H9 (cell line): Measurements from ENCODE around the gene HNRNPA3. TPM values are rescaled to one million over a fixed set of nuclear protein-coding genes. Genes with fewer than 3 reads are reported as not detected.

ENCODE experiments used
- DNase-seq: peaks from one replicate; pipeline ENCODE4 v3.0.0-alpha.2; 2017
- H2AFZ ChIP-seq: one replicate; pipeline ENCODE4 v1.6.1; 2013; ENCODE audit warnings: mild to moderate bottlenecking, low read length, control low read depth, moderate library complexity
- H2AK5ac ChIP-seq: 2 replicates; pipeline ENCODE4 v1.6.1; 2013; ENCODE audit warnings: low read length, control low read depth, mixed read lengths; ENCODE audit not compliant: insufficient read length
- H2BK120ac ChIP-seq: one replicate; pipeline ENCODE4 v1.6.1; 2013; ENCODE audit warnings: low read depth, mild to moderate bottlenecking, low read length, control low read depth, inconsistent platforms; ENCODE audit not compliant: poor library complexity, severe bottlenecking
- H2BK12ac ChIP-seq: 2 replicates; pipeline ENCODE4 v1.6.1; 2013; ENCODE audit warnings: low read length, control low read depth, mixed read lengths, low read depth; ENCODE audit not compliant: insufficient read length
- H2BK15ac ChIP-seq: 2 replicates; pipeline ENCODE4 v1.6.1; 2013; ENCODE audit warnings: low read depth, low read length, control low read depth
- H2BK20ac ChIP-seq: one replicate; pipeline ENCODE4 v1.6.1; 2013; ENCODE audit warnings: low read depth, mild to moderate bottlenecking, low read length, control low read depth, inconsistent platforms; ENCODE audit not compliant: poor library complexity, severe bottlenecking
- H2BK5ac ChIP-seq: 2 replicates; pipeline ENCODE4 v1.6.1; 2013; ENCODE audit warnings: low read length, control low read depth, mixed read lengths; ENCODE audit not compliant: insufficient read length
- H3K14ac ChIP-seq: 2 replicates; pipeline ENCODE4 v1.6.1; 2013; ENCODE audit warnings: low read length, control low read depth; ENCODE audit not compliant: insufficient read depth
- H3K18ac ChIP-seq: 2 replicates; pipeline ENCODE4 v1.6.1; 2013; ENCODE audit warnings: low read depth, mild to moderate bottlenecking, mixed read lengths, low read length, control low read depth; ENCODE audit not compliant: insufficient read length
- H3K23ac ChIP-seq: 2 replicates; pipeline ENCODE4 v1.6.1; 2013; ENCODE audit warnings: low read length, control low read depth, mixed read lengths, low read depth; ENCODE audit not compliant: insufficient read length
- H3K23me2 ChIP-seq: 2 replicates; pipeline ENCODE4 v1.6.1; 2013; ENCODE audit warnings: low read depth, mild to moderate bottlenecking, mixed read lengths, low read length, control low read depth; ENCODE audit not compliant: insufficient read length, poor library complexity, severe bottlenecking
- H3K27ac ChIP-seq: 2 replicates; pipeline ENCODE4 v1.5.1; 2013; ENCODE audit warnings: low read length, control low read depth, mixed read lengths, low read depth; ENCODE audit not compliant: insufficient read length
- H3K27me3 ChIP-seq: 2 replicates; pipeline ENCODE4 v1.6.1; 2013; ENCODE audit warnings: low read length, control low read depth, inconsistent platforms; ENCODE audit not compliant: insufficient read depth
- H3K4ac ChIP-seq: 2 replicates; pipeline ENCODE4 v1.6.1; 2013; ENCODE audit warnings: low read depth, mild to moderate bottlenecking, control low read depth, inconsistent platforms, low read length, moderate library complexity
- H3K4me1 ChIP-seq: 2 replicates; pipeline ENCODE4 v1.6.1; 2013; ENCODE audit warnings: low read length, control low read depth, inconsistent platforms; ENCODE audit not compliant: insufficient read depth
- H3K4me2 ChIP-seq: 2 replicates; pipeline ENCODE4 v1.6.1; 2013; ENCODE audit warnings: low read length, control low read depth, mixed read lengths; ENCODE audit not compliant: insufficient read length, insufficient read depth
- H3K56ac ChIP-seq: 2 replicates; pipeline ENCODE4 v1.6.1; 2013; ENCODE audit warnings: low read depth, mild to moderate bottlenecking, mixed read lengths, low read length, control low read depth; ENCODE audit not compliant: insufficient read length
- H3K79me1 ChIP-seq: 2 replicates; pipeline ENCODE4 v1.6.1; 2013; ENCODE audit warnings: low read depth, mild to moderate bottlenecking, moderate library complexity, low read length, control low read depth, inconsistent platforms; ENCODE audit not compliant: insufficient read depth, poor library complexity, severe bottlenecking
- H3K79me2 ChIP-seq: 2 replicates; pipeline ENCODE4 v1.6.1; 2013; ENCODE audit warnings: low read length, control low read depth, inconsistent platforms; ENCODE audit not compliant: insufficient read depth
- H3K9ac ChIP-seq: 2 replicates; pipeline ENCODE4 v1.6.1; 2013; ENCODE audit warnings: low read length, control low read depth, mixed read lengths; ENCODE audit not compliant: insufficient read length; ENCODE audit errors: extremely low read depth
- H3K9me3 ChIP-seq: one replicate; pipeline ENCODE4 v1.6.1; 2013; ENCODE audit warnings: low read depth, low read length, inconsistent platforms; ENCODE audit not compliant: control insufficient read depth
- H3T11ph ChIP-seq: one replicate; pipeline ENCODE4 v1.6.1; 2013; ENCODE audit warnings: mild to moderate bottlenecking, low read length, control low read depth, inconsistent platforms
- H4K20me1 ChIP-seq: one replicate; pipeline ENCODE4 v1.6.1; 2013; ENCODE audit not compliant: control insufficient read depth, insufficient read length, insufficient read depth
- H4K5ac ChIP-seq: 2 replicates; pipeline ENCODE4 v1.6.1; 2013; ENCODE audit warnings: low read depth, mild to moderate bottlenecking, mixed read lengths, low read length, control low read depth; ENCODE audit not compliant: insufficient read length
- H4K8ac ChIP-seq: replicated peaks from 2 replicates; pipeline ENCODE4 v1.6.1; 2013; ENCODE audit warnings: low read length, control low read depth, mixed read lengths, low read depth; ENCODE audit not compliant: insufficient read length
- H4K91ac ChIP-seq: 2 replicates; pipeline ENCODE4 v1.6.1; 2013; ENCODE audit warnings: low read depth, mild to moderate bottlenecking, moderate library complexity, mixed read lengths, low read length, control low read depth; ENCODE audit not compliant: insufficient read length
- H3K27ac Mint-ChIP-seq, 3 experiments: 2 replicates in 2 of 3; 3 replicates in 1 of 3; pipeline ENCODE4 v1.8.0; 2020 to 2021; ENCODE audit warnings: mixed read lengths in 3 of 3, mild to moderate bottlenecking in 1 of 3, moderate library complexity in 1 of 3
- H3K27me3 Mint-ChIP-seq: 2 replicates; pipeline ENCODE4 v1.8.0; 2021; ENCODE audit warnings: low read depth, mild to moderate bottlenecking, moderate library complexity, mixed read lengths
- H3K36me3 Mint-ChIP-seq, 3 experiments: 2 replicates in 2 of 3; 3 replicates in 1 of 3; pipeline ENCODE4 v1.8.0; 2020 to 2021; ENCODE audit warnings: low read depth in 3 of 3, mixed read lengths in 3 of 3; ENCODE audit not compliant: insufficient read depth in 1 of 3
- H3K4me1 Mint-ChIP-seq, 2 experiments: 2 replicates each; pipeline ENCODE4 v1.8.0; 2020; ENCODE audit warnings: mixed read lengths in 2 of 2
- H3K4me3 Mint-ChIP-seq, 2 experiments: 2 replicates in 1 of 2; 3 replicates in 1 of 2; pipeline ENCODE4 v1.8.0; 2020 to 2021; ENCODE audit warnings: mild to moderate bottlenecking in 2 of 2, mixed read lengths in 2 of 2, moderate library complexity in 1 of 2
- H3K9me3 Mint-ChIP-seq, 2 experiments: 2 replicates in 1 of 2; 3 replicates in 1 of 2; pipeline ENCODE4 v1.8.0; 2020; ENCODE audit warnings: mild to moderate bottlenecking in 2 of 2, mixed read lengths in 2 of 2, moderate library complexity in 1 of 2
- CTCF ChIP-seq: fragments of 200-600 bp; sonication (generic); conservative IDR thresholded peaks from 3 replicates; pipeline ENCODE4 v1.8.0; 2021; ENCODE audit warnings: antibody characterized with exemption, mild to moderate bottlenecking
- WGBS: extraction: QIAGEN DNeasy Blood & Tissue Kit; methylation state at CpG from one replicate; pipeline ENCODE4 v1.1.7; 2013; ENCODE audit warnings: missing lambda C conversion rate, low lambda C conversion rate, mixed read lengths; ENCODE audit not compliant: insufficient read length; ENCODE audit errors: extremely low coverage; 5-methylcytosine and 5-hydroxymethylcytosine counted together
- total RNA-seq: library from RNA; stranded (reverse); gene quantifications from 2 replicates; pipeline ENCODE4 v1.2.1, GENCODE V29; 2021

The HNRNPA3 gene
- total RNA-seq, 1 experiment from 2014 or later, result 405 TPM

- no peak overlapping the region for H3T11ph ChIP-seq
- H4K20me1 ChIP-seq, result no peaks in the 10 kb centered on the region
- H3K56ac ChIP-seq, result no peak overlapping the region
- H3K36me3 Mint-ChIP-seq, result peaks cover 3 to 4% (median 3%) of the 10 kb centered on the region in 3 experiments; a peak in 5 of 7 replicates
- no peaks in the 10 kb centered on the region for H3K27me3 ChIP-seq
- no peaks in the 10 kb centered on the region for H3K27me3 Mint-ChIP-seq
- peak overlapping the region; percentile 1 for H2BK5ac ChIP-seq
- no peak overlapping the region for H3K27ac ChIP-seq
- H3K9me3 ChIP-seq, result no peaks in the 10 kb centered on the region
- no peak overlapping the region for H3K23ac ChIP-seq
- H3K18ac ChIP-seq, result peak overlapping the region; percentile 51
- no peak for DNase-seq
- no peak overlapping the region for H2AK5ac ChIP-seq
- peaks cover 3% of the 10 kb centered on the region; the same call in 1 of the 2 replicates for H3K4me1 ChIP-seq
- no peaks in the 10 kb centered on the region for H3K23me2 ChIP-seq
- no peak overlapping the region for H3K27ac Mint-ChIP-seq
- no peak overlapping the region for H2AFZ ChIP-seq
- no peak overlapping the region for H4K5ac ChIP-seq
- H4K8ac ChIP-seq, result no peak overlapping the region
- WGBS, result no CpG with 5 or more reads among the region's 61 CpGs
- H3K9ac ChIP-seq, result peak overlapping the region; percentile 73
- no peak overlapping the region for H2BK120ac ChIP-seq
- H3K4me2 ChIP-seq, result peak overlapping the region; percentile 94
- peaks cover 25% of the 10 kb centered on the region; the same call in 1 of the 2 replicates for H3K79me2 ChIP-seq
- no peak for TF ChIP-seq CTCF
- no peaks in the 10 kb centered on the region for H3K79me1 ChIP-seq
- no peak overlapping the region for H2BK20ac ChIP-seq
- H3K9me3 Mint-ChIP-seq, result peaks cover 0 to 3% of the 10 kb centered on the region in 2 experiments; a peak in 2 of 5 replicates
- peak overlapping the region; percentile 76 to 90 for H3K4me3 Mint-ChIP-seq
- H3K4me1 Mint-ChIP-seq, result peaks cover 36 to 40% of the 10 kb centered on the region in 2 experiments
- H2BK15ac ChIP-seq, result no peak overlapping the region; the same call in 1 of the 2 replicates
- H4K91ac ChIP-seq, result no peak overlapping the region
- no peak overlapping the region; the same call in 1 of the 2 replicates for H3K4ac ChIP-seq
- peak overlapping the region; percentile 42 for H3K14ac ChIP-seq
- peak overlapping the region; percentile 42 for H2BK12ac ChIP-seq
Observed at GRCh38 chr2:177264209-177264692, 51.7 kb downstream of the HNRNPA3 start.
